NCI-H2196 treated with DMSO at 0.1 percent for 48 hours (cell line): ENCODE data around the gene ASTN1.

ENCODE experiments used
- DNase-seq: peaks from one replicate; lab custom pipeline; 2025; ENCODE audit not compliant: unreplicated experiment; lab: John Stamatoyannopoulos, UW

ASTN1 gene

GRCh38 chr1:177044390-177044789, 120.1 kb downstream of the ASTN1 start:
- DNase-seq = no peak

- no peak for DNase-seq
These were observed 120.9 kb downstream of the ASTN1 start for GRCh38 chr1:177043597-177043996.

GRCh38 chr1:177035586-177035985, 128.9 kb downstream of the ASTN1 start:
- no peak for DNase-seq

GRCh38 chr1:177033628-177034027, 130.9 kb downstream of the ASTN1 start:
- no peak for DNase-seq

GRCh38 chr1:177032434-177032833, 132.1 kb downstream of the ASTN1 start:
- no peak for DNase-seq

GRCh38 chr1:177024623-177025022, 139.9 kb downstream of the ASTN1 start:
- DNase-seq = no peak

GRCh38 chr1:177023726-177024125, 140.8 kb downstream of the ASTN1 start:
- no peak for DNase-seq

GRCh38 chr1:177023249-177023648, 141.3 kb downstream of the ASTN1 start:
- no peak for DNase-seq

GRCh38 chr1:177021687-177022086, 142.8 kb downstream of the ASTN1 start:
- DNase-seq = no peak

- DNase-seq = no peak
These were observed 143.5 kb downstream of the ASTN1 start for GRCh38 chr1:177020851-177021589.

GRCh38 chr1:177017287-177017852, 147.1 kb downstream of the ASTN1 start:
- no peak for DNase-seq

GRCh38 chr1:177014325-177014724, 150.2 kb downstream of the ASTN1 start:
- DNase-seq = no peak

- no peak for DNase-seq
These were observed 152.1 kb downstream of the ASTN1 start for GRCh38 chr1:177012342-177012925.

GRCh38 chr1:177011508-177011907, 153.0 kb downstream of the ASTN1 start:
- DNase-seq = no peak

- DNase-seq = no peak
These were observed 154.2 kb downstream of the ASTN1 start for GRCh38 chr1:177010211-177010825.

GRCh38 chr1:177008653-177009052, 155.9 kb downstream of the ASTN1 start:
- no peak for DNase-seq

- DNase-seq = no peak
These were observed 156.9 kb downstream of the ASTN1 start for GRCh38 chr1:177007437-177008161.

- no peak for DNase-seq
These were observed 161.6 kb downstream of the ASTN1 start for GRCh38 chr1:177002891-177003290.

GRCh38 chr1:177001556-177001955, 163.0 kb downstream of the ASTN1 start:
- no peak for DNase-seq

- DNase-seq = no peak
These were observed 166.2 kb downstream of the ASTN1 start for GRCh38 chr1:176998183-176998795.
